ENCODE data around the gene CACNG3.
"Not testable (repeated sequence)": the region's sequence is repeated elsewhere in the genome, so short reads cannot be mapped to it uniquely, and the experiment has no call there.

CACNG3 gene

DNA sequence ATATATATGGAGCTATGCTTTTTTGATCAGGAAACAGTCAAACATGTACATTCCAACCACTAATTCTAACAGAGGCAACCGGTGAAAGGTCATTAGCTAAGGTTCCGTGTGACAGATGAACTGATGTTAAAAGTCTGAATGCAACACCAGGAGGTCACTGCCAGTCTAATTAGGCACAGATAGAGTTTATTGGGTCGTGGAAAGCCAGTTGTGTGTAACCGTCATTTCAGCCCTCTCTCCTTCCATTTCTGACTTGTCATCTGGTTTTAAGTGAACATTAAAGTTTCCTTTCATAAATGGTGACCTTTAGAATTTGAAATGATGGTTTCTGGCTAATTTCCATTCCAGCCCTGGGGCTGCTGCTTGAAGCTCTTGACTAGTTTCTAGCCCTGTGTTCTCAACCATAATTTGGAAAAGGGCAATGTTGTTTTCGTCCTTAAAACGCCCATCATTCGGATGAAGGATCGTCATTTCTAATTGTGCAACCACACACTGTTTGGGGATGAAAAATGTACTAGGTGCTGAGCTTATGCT is 23.9 kb downstream of the CACNG3 start:
- DNase-seq: no peak

GRCh38 chr16:24281466-24281865 is 25.3 kb downstream of the CACNG3 start:
- no peak for DNase-seq

- peak in 2 of 4 experiments; percentile 20 to 24 for DNase-seq
These were observed 26.0 kb downstream of the CACNG3 start for GRCh38 chr16:24282141-24282540.

DNA sequence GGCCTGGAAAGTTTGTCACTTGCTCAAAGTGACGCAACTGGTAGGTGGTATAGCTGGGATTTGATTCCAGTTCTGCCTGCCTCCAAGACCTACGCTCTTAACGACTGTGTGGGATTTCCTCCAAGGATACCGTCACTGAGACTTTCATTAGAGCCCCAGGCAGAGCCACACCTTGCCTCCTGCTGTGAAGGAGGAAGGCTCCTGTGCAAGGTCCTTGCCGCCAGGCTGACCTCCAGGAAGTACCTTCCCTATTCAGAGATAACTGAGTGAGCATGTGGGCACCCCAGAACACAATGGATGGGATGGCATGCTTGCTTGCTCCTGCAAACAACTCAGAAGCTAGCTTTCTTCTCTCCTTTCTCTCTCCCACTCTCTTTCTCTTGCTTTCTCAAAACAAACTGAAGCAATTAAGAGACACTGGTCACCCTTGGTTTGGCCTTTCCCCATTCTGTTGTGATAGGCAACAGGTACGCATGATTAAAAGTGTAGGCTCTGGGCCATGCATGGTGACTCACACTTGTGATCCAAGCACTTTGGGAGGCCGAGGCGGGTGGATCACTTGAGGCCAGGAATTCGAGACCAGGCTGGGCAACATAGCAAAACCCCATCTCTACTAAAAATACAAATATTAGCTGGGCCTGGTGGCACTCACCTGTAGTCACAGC is 30.7 kb downstream of the CACNG3 start:
- DNase-seq: no peak

DNA sequence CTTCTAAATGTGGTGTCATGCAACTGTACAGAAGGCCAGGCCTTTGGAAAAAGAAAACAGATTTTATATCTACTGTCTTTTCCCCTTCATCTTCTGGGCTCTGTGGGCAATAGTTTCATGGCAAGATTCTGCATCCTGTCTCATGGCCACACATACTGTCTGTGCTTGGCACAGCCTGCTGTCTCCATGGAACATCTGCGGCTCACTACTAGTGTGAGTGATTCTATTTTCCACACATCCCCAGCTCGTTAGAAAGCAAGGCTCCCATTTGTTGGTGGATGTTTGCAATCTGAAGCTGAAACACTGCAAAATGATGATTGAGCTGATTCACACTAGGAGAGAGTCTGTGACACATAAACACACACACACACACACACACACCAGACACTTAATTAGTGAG is 32.4 kb downstream of the CACNG3 start:
- DNase-seq: no peak

- no peak for DNase-seq
These were observed 33.1 kb downstream of the CACNG3 start for GRCh38 chr16:24289166-24289700.

GRCh38 chr16:24291932-24292331 is 35.8 kb downstream of the CACNG3 start:
- DNase-seq: no peak

DNA sequence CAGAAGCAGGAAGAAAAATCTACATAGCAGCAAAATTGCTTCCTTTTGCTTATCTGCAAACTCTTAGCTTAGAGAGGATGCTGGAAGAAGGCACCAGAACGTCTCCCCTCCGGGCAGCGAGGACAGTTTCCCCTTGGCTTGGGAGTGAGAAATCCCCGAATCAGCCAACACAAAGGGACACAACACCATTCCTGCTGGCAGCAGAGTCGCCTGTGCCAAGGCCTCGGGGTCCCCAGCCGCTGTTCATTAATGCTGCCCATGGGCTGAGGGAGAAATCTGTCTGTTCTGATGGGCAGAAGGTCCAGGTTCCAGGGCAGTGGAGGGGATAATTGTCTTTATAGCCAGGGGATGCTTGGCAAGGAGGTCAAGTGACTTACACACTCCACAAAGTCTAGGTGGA is 38.0 kb downstream of the CACNG3 start:
- DNase-seq: no peak

GRCh38 chr16:24297375-24297774 is 41.2 kb downstream of the CACNG3 start:
- no peak for DNase-seq

DNA sequence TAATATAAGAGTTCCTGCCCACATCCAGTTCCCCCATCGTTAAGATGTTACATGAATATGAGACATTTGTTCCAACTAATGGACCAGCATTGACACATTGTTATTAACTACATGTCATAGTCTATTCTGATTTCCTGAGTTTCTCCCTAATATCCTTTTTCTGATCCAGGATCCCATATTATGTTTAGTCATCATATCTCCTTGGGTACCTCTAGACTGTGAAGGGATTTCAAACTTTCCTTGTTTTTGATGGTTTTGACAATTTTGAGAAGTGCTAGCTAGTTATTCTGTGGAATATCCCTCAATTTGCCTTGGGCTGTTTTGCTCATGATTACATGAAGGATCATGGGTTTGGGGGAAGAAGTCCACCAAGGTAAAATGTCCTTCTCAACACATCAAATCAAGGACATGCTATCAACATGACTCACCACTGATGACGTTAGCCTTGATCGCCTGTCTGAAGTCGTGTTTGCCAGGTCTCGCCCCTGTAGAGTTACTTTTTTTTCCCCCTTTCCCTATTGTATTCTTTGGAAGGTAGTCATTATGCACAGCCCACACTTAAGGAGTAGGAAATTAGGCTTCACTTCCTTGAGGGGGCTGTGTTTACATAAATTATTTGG is 42.5 kb downstream of the CACNG3 start:
- DNase-seq: no peak

DNA sequence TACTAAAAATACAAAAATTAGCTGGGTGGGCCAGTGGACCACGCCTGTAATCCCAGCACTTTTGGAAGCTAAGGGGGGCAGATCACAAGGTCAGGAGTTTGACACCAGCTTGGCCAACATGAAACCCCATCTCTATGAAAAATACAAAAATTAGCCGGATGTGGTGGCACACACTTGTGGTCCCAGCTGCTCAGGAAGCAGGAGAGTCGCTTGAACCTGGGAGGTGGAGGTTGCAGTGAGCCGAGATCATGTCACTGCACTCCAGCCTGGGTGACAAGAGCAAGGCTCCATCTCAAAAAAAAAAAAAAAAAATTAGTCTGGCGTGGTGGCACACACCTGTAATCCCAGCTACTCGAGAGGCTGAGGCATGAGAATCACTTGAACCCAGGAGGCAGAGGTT is 44.6 kb downstream of the CACNG3 start:
- not testable (repeated sequence) for DNase-seq

DNA sequence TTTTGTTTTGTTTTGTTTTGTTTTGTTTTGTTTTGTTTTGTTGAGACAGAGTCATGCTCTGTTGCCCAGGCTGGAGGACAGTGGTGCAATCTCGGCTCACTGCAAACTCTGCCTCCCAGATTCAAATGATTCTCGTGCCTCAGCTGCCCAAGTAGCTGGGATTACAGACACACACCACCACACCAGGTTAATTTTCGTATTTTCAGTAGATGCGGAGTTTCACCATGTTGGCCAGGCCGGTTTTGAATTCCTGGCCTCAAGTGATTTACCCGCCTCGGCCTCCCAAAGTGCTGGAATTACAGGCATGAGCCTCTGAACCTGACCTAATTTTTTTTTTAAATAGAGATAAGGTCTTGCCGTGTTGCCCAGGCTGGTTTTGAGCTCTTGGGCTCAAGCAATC is 46.5 kb downstream of the CACNG3 start:
- no peak for DNase-seq

DNA sequence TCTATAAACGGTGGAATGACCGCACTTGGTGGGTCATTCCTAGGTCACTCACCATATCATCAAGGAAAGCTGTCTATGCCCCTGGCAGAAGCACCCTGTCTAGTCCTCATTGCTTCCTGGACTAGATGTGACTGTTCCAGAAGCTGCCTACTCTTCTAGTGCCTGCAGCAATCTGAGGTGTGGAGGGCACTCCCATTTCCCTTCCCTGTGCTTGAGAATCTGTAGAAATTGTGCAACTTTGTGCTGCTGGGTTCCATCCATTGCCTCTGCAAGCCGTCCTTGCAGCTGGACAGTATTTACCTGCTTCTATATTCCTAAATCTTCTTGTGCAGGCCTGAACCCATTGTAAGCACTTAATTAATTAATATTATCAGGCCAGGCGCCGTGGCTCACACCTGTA is 52.1 kb downstream of the CACNG3 start:
- no peak for DNase-seq

- peak in 1 of 4 experiments; percentile 3 for DNase-seq
These were observed 53.4 kb downstream of the CACNG3 start for GRCh38 chr16:24309258-24310142.

- DNase-seq: no peak
These were observed 59.2 kb downstream of the CACNG3 start for GRCh38 chr16:24315343-24315742.

- DNase-seq: no peak
These were observed 62.5 kb downstream of the CACNG3 start for GRCh38 chr16:24318680-24319079.

DNA sequence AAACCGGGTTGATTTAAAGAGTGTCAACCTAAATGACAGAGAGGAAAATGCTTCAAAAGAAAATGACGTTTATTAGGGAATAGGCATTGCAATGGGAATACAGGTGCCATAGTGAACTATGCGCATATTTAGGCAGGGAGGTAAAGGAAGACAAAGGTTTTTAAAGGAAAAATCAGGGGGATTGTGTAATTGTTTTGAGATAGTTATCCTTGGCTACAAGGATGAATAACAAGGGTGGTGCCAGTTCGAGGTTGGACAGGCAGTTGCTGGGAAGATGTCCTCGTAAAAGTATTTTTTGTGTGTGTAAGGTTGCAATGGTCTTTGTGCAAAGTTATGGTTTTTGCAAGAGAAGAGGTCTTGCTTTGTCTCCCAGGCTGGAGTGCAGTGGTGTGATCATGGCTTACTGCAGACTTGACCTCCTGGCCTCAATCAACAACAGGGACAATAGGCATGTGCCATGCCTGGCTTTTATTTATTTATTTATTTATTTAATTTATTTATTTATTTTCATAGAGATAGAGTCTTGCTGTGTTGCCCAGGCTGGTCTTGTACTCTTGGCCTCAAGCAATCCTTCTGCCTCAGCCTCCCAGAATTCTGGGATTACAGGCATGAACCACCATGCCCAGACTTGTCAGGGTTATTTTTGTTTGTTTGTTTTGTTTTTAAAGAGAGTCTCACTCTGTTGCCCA is 63.1 kb downstream of the CACNG3 start:
- no peak for DNase-seq

GRCh38 chr16:24322106-24322505 is 66.0 kb downstream of the CACNG3 start:
- DNase-seq: no peak

DNA sequence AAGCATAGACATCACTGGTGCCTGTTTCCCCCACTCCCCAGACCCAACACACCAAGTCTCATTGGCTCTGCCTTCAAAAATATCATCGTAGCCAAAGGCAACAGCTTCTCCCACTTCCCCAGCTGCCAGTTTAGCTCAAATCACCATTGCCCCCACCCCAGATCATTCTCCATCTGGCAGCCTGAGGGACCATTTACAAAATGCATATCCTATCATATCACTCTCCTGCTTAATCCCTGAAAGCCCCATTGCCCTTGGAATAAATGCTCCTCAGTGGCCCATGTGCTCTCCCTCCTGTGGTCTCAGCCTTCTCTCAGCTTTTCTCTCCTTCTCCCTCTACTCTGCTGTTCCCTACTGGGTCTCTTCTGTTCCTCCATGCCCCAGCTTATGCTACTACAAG is 68.3 kb downstream of the CACNG3 start:
- no peak for DNase-seq

GRCh38 chr16:24328835-24329452 is 72.8 kb downstream of the CACNG3 start:
- DNase-seq: no peak

DNA sequence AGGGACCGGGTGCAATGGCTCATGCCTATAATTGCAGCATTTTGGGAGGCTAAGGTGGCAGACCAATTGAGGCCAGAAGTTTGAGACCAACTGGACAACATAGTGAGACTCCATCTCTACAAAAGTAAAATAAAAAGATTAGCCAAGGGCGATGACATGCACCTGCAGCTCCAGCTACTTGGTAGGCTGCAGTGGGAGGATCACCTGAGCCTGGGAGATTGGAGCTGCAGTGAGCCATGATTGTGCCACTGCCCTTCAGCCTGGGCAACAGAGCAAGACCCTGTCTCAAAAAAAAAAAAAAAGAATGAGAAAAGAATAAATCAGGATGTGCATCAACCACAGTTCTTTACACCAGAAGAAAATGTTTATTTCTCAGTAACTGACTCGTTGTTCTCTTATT is 76.0 kb downstream of the CACNG3 start:
- no peak for DNase-seq

DNA sequence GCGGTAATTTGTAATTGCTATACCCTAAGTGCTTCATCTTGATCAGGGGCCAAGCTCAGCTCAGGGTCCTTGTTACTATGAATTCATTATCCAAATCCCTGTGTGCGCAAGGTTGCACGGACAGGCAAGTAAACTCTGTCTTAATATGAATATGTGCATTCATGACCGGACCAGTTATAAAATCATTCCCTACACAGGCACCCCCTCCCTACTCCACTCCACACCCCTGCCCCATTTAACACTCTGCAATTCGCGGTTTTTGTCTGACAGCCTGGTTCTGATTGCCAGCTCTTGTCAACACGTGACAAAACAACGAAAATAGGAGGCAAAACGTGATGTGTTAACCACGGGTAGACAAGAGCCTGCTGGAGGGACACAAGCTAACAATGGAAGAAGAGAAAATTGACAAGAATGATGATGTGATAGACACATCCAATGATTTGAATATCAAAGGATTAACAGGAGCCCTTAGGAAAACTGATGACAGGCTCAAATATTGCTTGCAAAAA is 76.5 kb downstream of the CACNG3 start:
- no peak for DNase-seq
